ENCODE measurements around the gene CFAP298. TPM values are rescaled to one million over a fixed set of nuclear protein-coding genes. Genes with fewer than 3 reads are reported as not detected.

Gene CFAP298
- total and polyA plus RNA-seq, 2 of the 13 experiments (the other 11 are each of a cell fraction or from before 2014, with no cell fraction given), result 21.2 to 62.2 TPM

DNA sequence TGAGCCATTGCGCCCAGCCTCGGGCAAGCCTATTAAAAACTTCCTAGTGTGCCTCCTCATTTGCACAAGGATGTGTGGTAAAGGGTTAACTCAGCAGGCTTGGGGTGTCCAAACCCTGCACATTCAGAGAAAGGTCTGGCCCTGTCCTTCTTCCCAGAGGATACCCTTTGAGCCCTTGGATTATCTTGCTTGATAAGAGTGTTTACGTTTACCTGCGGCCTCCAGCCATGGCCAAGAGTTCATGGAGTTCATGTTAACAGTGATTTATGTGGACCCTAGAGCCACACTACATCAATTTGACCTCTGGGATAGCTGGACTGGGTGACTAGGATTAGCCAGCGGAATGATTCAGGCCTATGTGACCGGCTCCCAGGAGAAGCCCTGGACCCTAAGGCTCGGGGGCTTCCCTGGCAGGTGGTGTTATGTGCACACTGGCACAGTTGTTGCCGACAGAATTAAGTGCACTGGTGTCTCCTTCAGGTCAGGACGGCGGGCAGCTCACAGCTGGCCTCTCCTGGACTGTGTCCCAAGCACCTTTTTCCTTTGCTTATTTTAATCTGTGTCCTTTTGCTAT, 19.2 kb downstream of the CFAP298 start (continued):
- TF ChIP-seq, protein P1, sequence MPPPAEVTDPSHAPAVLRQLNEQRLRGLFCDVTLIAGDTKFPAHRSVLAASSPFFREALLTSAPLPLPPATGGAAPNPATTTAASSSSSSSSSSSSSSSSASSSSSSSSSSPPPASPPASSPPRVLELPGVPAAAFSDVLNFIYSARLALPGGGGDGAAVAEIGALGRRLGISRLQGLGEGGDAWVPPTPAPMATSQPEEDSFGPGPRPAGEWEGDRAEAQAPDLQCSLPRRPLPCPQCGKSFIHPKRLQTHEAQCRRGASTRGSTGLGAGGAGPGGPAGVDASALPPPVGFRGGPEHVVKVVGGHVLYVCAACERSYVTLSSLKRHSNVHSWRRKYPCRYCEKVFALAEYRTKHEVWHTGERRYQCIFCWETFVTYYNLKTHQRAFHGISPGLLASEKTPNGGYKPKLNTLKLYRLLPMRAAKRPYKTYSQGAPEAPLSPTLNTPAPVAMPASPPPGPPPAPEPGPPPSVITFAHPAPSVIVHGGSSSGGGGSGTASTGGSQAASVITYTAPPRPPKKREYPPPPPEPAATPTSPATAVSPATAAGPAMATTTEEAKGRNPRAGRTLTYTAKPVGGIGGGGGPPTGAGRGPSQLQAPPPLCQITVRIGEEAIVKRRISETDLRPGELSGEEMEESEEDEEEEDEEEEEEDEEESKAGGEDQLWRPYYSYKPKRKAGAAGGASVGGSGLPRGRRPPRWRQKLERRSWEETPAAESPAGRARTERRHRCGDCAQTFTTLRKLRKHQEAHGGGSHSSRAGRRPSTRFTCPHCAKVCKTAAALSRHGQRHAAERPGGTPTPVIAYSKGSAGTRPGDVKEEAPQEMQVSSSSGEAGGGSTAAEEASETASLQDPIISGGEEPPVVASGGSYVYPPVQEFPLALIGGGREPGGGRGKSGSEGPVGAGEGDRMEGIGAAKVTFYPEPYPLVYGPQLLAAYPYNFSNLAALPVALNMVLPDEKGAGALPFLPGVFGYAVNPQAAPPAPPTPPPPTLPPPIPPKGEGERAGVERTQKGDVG (CRISPR knock-in tag; IDR thresholded peaks at IDR 0.05; ENCODE audit: borderline replicate concordance), result peak; percentile 58; the same call in 1 of the 2 replicates
- peak; percentile 93; the same call in 1 of the 2 replicates for TF ChIP-seq REPIN1 (CRISPR knock-in tag; IDR thresholded peaks at IDR 0.05; ENCODE audit: borderline replicate concordance, low read depth)
- TF ChIP-seq, protein P2, sequence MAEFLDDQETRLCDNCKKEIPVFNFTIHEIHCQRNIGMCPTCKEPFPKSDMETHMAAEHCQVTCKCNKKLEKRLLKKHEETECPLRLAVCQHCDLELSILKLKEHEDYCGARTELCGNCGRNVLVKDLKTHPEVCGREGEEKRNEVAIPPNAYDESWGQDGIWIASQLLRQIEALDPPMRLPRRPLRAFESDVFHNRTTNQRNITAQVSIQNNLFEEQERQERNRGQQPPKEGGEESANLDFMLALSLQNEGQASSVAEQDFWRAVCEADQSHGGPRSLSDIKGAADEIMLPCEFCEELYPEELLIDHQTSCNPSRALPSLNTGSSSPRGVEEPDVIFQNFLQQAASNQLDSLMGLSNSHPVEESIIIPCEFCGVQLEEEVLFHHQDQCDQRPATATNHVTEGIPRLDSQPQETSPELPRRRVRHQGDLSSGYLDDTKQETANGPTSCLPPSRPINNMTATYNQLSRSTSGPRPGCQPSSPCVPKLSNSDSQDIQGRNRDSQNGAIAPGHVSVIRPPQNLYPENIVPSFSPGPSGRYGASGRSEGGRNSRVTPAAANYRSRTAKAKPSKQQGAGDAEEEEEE (CRISPR knock-in tag; IDR thresholded peaks at IDR 0.05; ENCODE audit: borderline replicate concordance), result 0 out of 2 replicates have a peak, but pooled peaks have one; percentile 79

DNA sequence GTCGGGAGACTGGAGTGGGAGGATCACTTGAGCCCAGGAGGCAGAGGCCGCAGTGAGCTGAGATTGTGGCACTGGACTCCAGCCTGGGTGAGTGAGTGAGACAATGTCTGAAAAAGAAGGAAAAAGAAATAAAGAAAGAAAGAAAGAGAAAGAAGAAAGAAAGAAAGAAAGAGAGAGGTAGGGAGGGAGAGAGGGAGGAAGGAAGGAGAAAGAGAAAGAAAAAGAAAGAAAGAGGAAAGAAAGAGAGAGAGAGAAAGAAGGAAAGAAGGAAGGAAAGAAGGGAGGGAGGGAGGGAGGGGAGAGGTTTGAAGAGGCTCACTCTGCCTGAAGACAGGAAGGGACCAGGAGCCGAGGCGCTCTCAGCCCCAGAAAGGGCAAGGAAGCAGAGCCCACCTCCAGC, 22.0 kb downstream of the CFAP298 start:
- CTCF ChIA-PET (ENCODE audit: low intra/inter-chr PET ratio, low total read pairs), result no interaction called here
- BruUV-seq (replicated peaks), result no TSS peak
- ATAC-seq, result no peak
- TF ChIP-seq MAF1 (CRISPR knock-in tag; IDR thresholded peaks at IDR 0.05; ENCODE audit: borderline replicate concordance) (no peak), ZSCAN12 (CRISPR knock-in tag; IDR thresholded peaks at IDR 0.05) (no peak), ISX (CRISPR knock-in tag; conservative IDR thresholded peaks at IDR 0.05) (no peak), ZFP36L1 (CRISPR knock-in tag; IDR thresholded peaks at IDR 0.05) (no peak), ZNF773 (CRISPR knock-in tag; IDR thresholded peaks at IDR 0.05; ENCODE audit: borderline replicate concordance) (no peak), ZFP36 (IDR thresholded peaks at IDR 0.05; ENCODE audit: borderline replicate concordance, low read depth, low read length, partially characterized antibody) (no peak)
- TF ChIP-seq, protein P3, sequence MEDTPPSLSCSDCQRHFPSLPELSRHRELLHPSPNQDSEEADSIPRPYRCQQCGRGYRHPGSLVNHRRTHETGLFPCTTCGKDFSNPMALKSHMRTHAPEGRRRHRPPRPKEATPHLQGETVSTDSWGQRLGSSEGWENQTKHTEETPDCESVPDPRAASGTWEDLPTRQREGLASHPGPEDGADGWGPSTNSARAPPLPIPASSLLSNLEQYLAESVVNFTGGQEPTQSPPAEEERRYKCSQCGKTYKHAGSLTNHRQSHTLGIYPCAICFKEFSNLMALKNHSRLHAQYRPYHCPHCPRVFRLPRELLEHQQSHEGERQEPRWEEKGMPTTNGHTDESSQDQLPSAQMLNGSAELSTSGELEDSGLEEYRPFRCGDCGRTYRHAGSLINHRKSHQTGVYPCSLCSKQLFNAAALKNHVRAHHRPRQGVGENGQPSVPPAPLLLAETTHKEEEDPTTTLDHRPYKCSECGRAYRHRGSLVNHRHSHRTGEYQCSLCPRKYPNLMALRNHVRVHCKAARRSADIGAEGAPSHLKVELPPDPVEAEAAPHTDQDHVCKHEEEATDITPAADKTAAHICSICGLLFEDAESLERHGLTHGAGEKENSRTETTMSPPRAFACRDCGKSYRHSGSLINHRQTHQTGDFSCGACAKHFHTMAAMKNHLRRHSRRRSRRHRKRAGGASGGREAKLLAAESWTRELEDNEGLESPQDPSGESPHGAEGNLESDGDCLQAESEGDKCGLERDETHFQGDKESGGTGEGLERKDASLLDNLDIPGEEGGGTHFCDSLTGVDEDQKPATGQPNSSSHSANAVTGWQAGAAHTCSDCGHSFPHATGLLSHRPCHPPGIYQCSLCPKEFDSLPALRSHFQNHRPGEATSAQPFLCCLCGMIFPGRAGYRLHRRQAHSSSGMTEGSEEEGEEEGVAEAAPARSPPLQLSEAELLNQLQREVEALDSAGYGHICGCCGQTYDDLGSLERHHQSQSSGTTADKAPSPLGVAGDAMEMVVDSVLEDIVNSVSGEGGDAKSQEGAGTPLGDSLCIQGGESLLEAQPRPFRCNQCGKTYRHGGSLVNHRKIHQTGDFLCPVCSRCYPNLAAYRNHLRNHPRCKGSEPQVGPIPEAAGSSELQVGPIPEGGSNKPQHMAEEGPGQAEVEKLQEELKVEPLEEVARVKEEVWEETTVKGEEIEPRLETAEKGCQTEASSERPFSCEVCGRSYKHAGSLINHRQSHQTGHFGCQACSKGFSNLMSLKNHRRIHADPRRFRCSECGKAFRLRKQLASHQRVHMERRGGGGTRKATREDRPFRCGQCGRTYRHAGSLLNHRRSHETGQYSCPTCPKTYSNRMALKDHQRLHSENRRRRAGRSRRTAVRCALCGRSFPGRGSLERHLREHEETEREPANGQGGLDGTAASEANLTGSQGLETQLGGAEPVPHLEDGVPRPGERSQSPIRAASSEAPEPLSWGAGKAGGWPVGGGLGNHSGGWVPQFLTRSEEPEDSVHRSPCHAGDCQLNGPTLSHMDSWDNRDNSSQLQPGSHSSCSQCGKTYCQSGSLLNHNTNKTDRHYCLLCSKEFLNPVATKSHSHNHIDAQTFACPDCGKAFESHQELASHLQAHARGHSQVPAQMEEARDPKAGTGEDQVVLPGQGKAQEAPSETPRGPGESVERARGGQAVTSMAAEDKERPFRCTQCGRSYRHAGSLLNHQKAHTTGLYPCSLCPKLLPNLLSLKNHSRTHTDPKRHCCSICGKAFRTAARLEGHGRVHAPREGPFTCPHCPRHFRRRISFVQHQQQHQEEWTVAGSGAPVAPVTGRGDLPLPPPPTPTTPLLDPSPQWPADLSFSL (CRISPR knock-in tag; IDR thresholded peaks at IDR 0.05), result no peak

More for the DNA sequence above, 22.0 kb downstream of the CFAP298 start:
- no peaks in the 10 kb centered on the region for H3K79me2 ChIP-seq (ENCODE audit: insufficient read depth, low read length)
- peaks cover 61% of the 10 kb centered on the region for H3K4me1 ChIP-seq (ENCODE audit: insufficient read depth, low read length)
- H3K4me2 ChIP-seq (ENCODE audit: low read depth, low read length), result no peak overlapping the region
- H2AFZ ChIP-seq (ENCODE audit: low read length), result no peak overlapping the region
- H4K20me1 ChIP-seq (ENCODE audit: insufficient read depth, low read length), result no peaks in the 10 kb centered on the region
- FAIRE-seq (no peak), DNase-seq (ENCODE audit: low spot score) (no peak)
- in situ Hi-C loops (cut with HindIII; ENCODE audit: extremely low pct_ligation_motif_present, low pct_unique_long_range_greater_than_20kb), result loop anchor here (5.0 kb wide), 1 partner anchor 178 kb away; the partner anchor contains the start of gene EVA1C
- H3K36me3 ChIP-seq (replicated peaks in 1 of 2; ENCODE audit: control insufficient read depth in 1 of 2, insufficient read depth in 2 of 2, low read length in 2 of 2), result no peaks in the 10 kb centered on the region
- H3K9ac ChIP-seq (ENCODE audit: insufficient read depth, low read depth, low read length), result no peak overlapping the region
- POLR2A ChIA-PET, result no interaction called here
- H3K27ac ChIP-seq (ENCODE audit: extremely low read length, insufficient read depth, low read length), result no peak overlapping the region
- H3K9me3 ChIP-seq (ENCODE audit: low read length), result no peaks in the 10 kb centered on the region
- WGBS (ENCODE audit: low lambda C conversion rate), result 94% methylated on average over 4 of the region's 4 CpGs
- no peaks in the 10 kb centered on the region for H3K27me3 ChIP-seq (ENCODE audit: control insufficient read depth in 1 of 2, insufficient read depth in 2 of 2, low read length in 2 of 2)
- no peak overlapping the region for H3K4me3 ChIP-seq (replicated peaks in 1 of 3; ENCODE audit: insufficient read depth in 1 of 3, low read depth in 2 of 3, low read length in 3 of 3)
- intact Hi-C loops (cut with micrococcal nuclease; ENCODE audit: unreplicated experiment), result loop anchor here (10.0 kb wide), 1 partner anchor 1615 kb away; no protein-coding TSS in a partner anchor

Measured in HepG2 (cell line).